WTC11 (cell line): ENCODE results near the gene SPAG5. TPM values are rescaled to one million over a fixed set of nuclear protein-coding genes. Genes with fewer than 3 reads are reported as not detected.

Experiments used
- ATAC-seq: fragments of 200-7000 bp; cut with Tn5 transposase; 2 replicates; pipeline ENCODE4 v1.10.0; 2021; ENCODE audit warnings: mild to moderate bottlenecking, moderate library complexity
- CTCF ChIA-PET: fragments of 300-600 bp; sonication (Branson Sonifier 250); formaldehyde crosslinking; loops from one replicate; lab custom pipeline; 2021; ENCODE audit warnings: antibody characterized with exemption; lab: Charles Lee
- POLR2A ChIA-PET: fragments of 350-600 bp; sonication (Branson Sonifier 250); formaldehyde crosslinking; loops from one replicate; lab custom pipeline; 2021; ENCODE audit warnings: antibody characterized with exemption; lab: Charles Lee
- DNase-seq: peaks from one replicate; pipeline ENCODE4 v3.0.0; 2021; ENCODE audit warnings: low spot score
- H3K27ac Mint-ChIP-seq: 2 replicates; pipeline ENCODE4 v1.8.0; 2021; ENCODE audit warnings: mixed read lengths
- H3K27me3 Mint-ChIP-seq: 2 replicates; pipeline ENCODE4 v1.8.0; 2021; ENCODE audit warnings: low read depth, mild to moderate bottlenecking, moderate library complexity, mixed read lengths
- H3K36me3 Mint-ChIP-seq: 2 replicates; pipeline ENCODE4 v1.8.0; 2021; ENCODE audit warnings: mixed read lengths
- H3K4me1 Mint-ChIP-seq: 2 replicates; pipeline ENCODE4 v1.8.0; 2022; ENCODE audit warnings: mixed read lengths
- H3K4me3 Mint-ChIP-seq: 2 replicates; pipeline ENCODE4 v1.8.0; 2021; ENCODE audit warnings: mild to moderate bottlenecking, moderate library complexity, mixed read lengths
- H3K9me3 Mint-ChIP-seq: 2 replicates; pipeline ENCODE4 v1.8.0; 2021; ENCODE audit warnings: mixed read lengths
- CBFB ChIP-seq: sonication (generic); formaldehyde crosslinking; IDR thresholded peaks from 2 replicates; pipeline ENCODE4 v1.8.1; 2022; ENCODE audit warnings: mild to moderate bottlenecking, low read depth, missing genetic modification reagents
- ELF4 ChIP-seq: sonication (generic); formaldehyde crosslinking; IDR thresholded peaks from 2 replicates; pipeline ENCODE4 v1.8.1; 2022; ENCODE audit warnings: low read depth, mild to moderate bottlenecking, moderate library complexity, missing genetic modification reagents
- MXD4 ChIP-seq: fragments of 250-450 bp; sonication (Bioruptor Pico); IDR thresholded peaks from 2 replicates; pipeline ENCODE4 v1.8.0; 2021; ENCODE audit warnings: mild to moderate bottlenecking, moderate library complexity, borderline replicate concordance
- MYBL2 ChIP-seq: sonication (generic); formaldehyde crosslinking; IDR thresholded peaks from 2 replicates; pipeline ENCODE4 v1.8.1; 2023; ENCODE audit warnings: mild to moderate bottlenecking, moderate library complexity, missing genetic modification reagents
- NFATC4 ChIP-seq: fragments of 250-450 bp; sonication (Bioruptor Pico); IDR thresholded peaks from 2 replicates; pipeline ENCODE4 v1.9.0; 2021; ENCODE audit warnings: mild to moderate bottlenecking
- NFE2L1 ChIP-seq: sonication (generic); formaldehyde crosslinking; IDR thresholded peaks from 2 replicates; pipeline ENCODE4 v1.8.1; 2023; ENCODE audit warnings: missing genetic modification reagents
- NR3C1 ChIP-seq: sonication (generic); formaldehyde crosslinking; conservative IDR thresholded peaks from 2 replicates; pipeline ENCODE4 v1.8.1; 2023; ENCODE audit warnings: low read depth, mild to moderate bottlenecking, missing genetic modification reagents
- RELA ChIP-seq: sonication (generic); formaldehyde crosslinking; IDR thresholded peaks from 2 replicates; pipeline ENCODE4 v1.8.1; 2022; ENCODE audit warnings: missing genetic modification reagents, mild to moderate bottlenecking, borderline replicate concordance
- SP1 ChIP-seq: sonication (generic); formaldehyde crosslinking; conservative IDR thresholded peaks from 2 replicates; pipeline ENCODE4 v1.8.1; 2022; ENCODE audit warnings: missing genetic modification reagents
- ZBTB21 ChIP-seq: sonication (generic); formaldehyde crosslinking; IDR thresholded peaks from 2 replicates; pipeline ENCODE4 v1.8.1; 2023; ENCODE audit warnings: mild to moderate bottlenecking, missing genetic modification reagents, borderline replicate concordance
- total RNA-seq: library from RNA; stranded (reverse); gene quantifications from 3 replicates; pipeline ENCODE4 v1.2.3, GENCODE V29; 2021
- TF ChIP-seq, protein P1 (sequence below): sonication (generic); formaldehyde crosslinking; IDR thresholded peaks from 2 replicates; pipeline ENCODE4 v1.8.1; 2023; ENCODE audit warnings: mild to moderate bottlenecking, moderate library complexity, missing genetic modification reagents
- TF ChIP-seq, protein P2 (sequence below): sonication (generic); formaldehyde crosslinking; IDR thresholded peaks from 2 replicates; pipeline ENCODE4 v1.8.0; 2023; ENCODE audit warnings: missing genetic modification reagents
- TF ChIP-seq, protein P3 (sequence below): sonication (generic); formaldehyde crosslinking; IDR thresholded peaks from 2 replicates; pipeline ENCODE4 v1.8.0; 2022; ENCODE audit warnings: mild to moderate bottlenecking, missing genetic modification reagents
- TF ChIP-seq, protein P4 (sequence below): sonication (generic); formaldehyde crosslinking; IDR thresholded peaks from 2 replicates; pipeline ENCODE4 v1.8.0; 2022; ENCODE audit warnings: mild to moderate bottlenecking, missing genetic modification reagents
- TF ChIP-seq, protein P5 (sequence below): sonication (generic); formaldehyde crosslinking; IDR thresholded peaks from 2 replicates; pipeline ENCODE4 v1.8.1; 2023; ENCODE audit warnings: mild to moderate bottlenecking, missing genetic modification reagents
- TF ChIP-seq, protein P6 (sequence below): sonication (generic); formaldehyde crosslinking; IDR thresholded peaks from 2 replicates; pipeline ENCODE4 v1.8.0; 2022; ENCODE audit warnings: mild to moderate bottlenecking, missing genetic modification reagents
- TF ChIP-seq, protein P7 (sequence below): sonication (generic); formaldehyde crosslinking; IDR thresholded peaks from 2 replicates; pipeline ENCODE4 v1.8.1; 2023; ENCODE audit warnings: mild to moderate bottlenecking, missing genetic modification reagents
- TF ChIP-seq, protein P8 (sequence below): sonication (generic); formaldehyde crosslinking; IDR thresholded peaks from 2 replicates; pipeline ENCODE4 v1.8.1; 2022; ENCODE audit warnings: mild to moderate bottlenecking, moderate library complexity, missing genetic modification reagents
- TF ChIP-seq, protein P9 (sequence below): sonication (generic); formaldehyde crosslinking; IDR thresholded peaks from 2 replicates; pipeline ENCODE4 v1.8.1; 2022; ENCODE audit warnings: low read depth, missing genetic modification reagents, borderline replicate concordance

SPAG5 gene
- total RNA-seq, 1 experiment from 2014 or later, result 146 TPM

DNA sequence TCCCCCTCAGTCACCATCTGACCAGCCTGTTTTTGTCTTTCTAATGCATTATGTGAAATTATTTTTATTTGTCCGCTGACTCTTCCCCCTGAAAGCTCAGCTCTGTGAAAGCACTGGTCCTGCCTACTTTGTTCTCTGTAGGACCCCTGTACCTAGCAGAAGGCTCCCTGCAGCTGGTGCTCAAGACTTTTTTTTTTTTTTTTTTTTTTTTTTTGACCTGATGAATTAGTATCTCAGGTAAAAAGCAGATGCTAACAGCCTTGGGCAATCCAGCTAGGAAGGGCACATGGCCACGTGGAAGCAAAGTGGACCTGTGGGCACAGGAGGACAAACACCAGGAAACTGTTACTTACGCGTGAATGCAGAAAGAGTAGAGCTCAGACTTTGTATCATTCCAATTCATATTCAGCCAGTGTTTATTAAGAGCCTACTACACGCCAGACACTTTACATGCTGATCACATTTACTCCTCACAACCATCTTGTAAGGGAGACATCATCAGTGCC, 45.8 kb downstream of the SPAG5 start:
- POLR2A ChIA-PET, result interaction anchor here (0.7 to 1.2 kb wide), 2 partner anchors 18 to 24 kb away, joined by 4 to 8 read pairs; partner anchors contain the start of genes ALDOC and PIGS
- Mint-ChIP-seq H3K27me3 (no peaks in the 10 kb centered on the region), H3K27ac (peak overlapping the region; percentile 42), H3K9me3 (no peaks in the 10 kb centered on the region), H3K4me3 (peak overlapping the region; percentile 97), H3K36me3 (peaks cover 38% of the 10 kb centered on the region), H3K4me1 (peaks cover 18% of the 10 kb centered on the region)
- CTCF ChIA-PET, result interaction anchor here (0.5 to 1.5 kb wide), 4 partner anchors 13 to 94 kb away, joined by 3 to 7 read pairs (median 4); no protein-coding TSS in a partner anchor
- DNase-seq, result no peak
- no peak for ATAC-seq
- TF ChIP-seq MYBL2 (CRISPR knock-in tag), result no peak

DNA sequence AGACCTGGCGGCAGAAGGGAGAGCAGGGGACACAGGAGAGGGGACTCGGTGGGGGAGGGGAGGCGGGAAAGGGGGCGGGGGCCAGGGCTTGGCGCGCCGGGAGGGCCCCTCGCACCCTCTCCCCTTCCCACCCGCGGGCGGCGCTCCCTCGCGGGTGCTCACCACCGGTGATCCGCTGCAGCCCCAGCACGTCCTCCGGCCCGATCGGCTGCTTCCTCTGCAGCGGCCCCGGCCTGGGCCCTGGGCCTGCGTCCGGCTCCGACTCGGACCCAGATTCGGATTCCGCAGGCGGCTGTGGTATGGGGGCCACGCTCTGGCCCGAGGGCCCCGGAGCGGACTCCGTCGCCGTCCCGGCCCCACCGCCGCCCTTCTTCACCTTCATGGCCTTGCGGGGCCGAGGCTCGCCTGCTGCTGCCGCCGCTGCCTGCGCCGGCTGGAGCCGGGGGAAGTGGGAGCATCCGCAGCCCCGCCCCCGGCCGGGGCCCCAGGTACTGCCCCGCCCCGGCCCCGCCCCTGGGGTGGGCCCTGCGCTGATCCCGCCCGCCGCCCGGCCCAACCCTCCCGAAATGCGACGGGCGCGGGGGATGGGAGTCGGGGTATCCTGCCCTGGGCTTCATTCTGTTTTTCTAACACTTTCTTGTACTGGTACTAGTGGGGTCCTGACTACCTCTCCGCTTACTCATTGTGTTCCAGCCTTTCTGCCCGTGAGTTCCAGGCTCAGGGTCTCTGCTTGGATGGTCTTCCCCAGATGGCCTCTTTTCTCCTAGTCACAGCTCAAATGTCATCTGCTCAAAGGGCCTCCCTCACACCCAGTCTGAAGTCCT, 46.4 kb downstream of the SPAG5 start, which contains the start of gene UNC119:
Gene UNC119 (minus strand): TSS at position 449 of the 824 bp plus-strand sequence. CDS start 67 bp downstream, at position 382.
- peak within 1 kb of the TSS; percentile 42 for H3K27ac Mint-ChIP-seq
- ChIA-PET POLR2A (interaction anchor here (0.7 to 1.2 kb wide), 2 partner anchors 19 to 24 kb away, joined by 4 to 8 read pairs; partner anchors contain the start of genes ALDOC and PIGS), CTCF (interaction anchor here (0.8 to 1.7 kb wide), 5 partner anchors 12 to 144 kb away, joined by 3 to 7 read pairs (median 5); partner anchors contain the start of gene ALDOC)
- DNase-seq (peak; percentile 83), ATAC-seq (peak; percentile 84)
- H3K36me3 Mint-ChIP-seq, result peaks cover 33% of the 10 kb centered on the region
- no peaks in the 10 kb centered on the region for H3K9me3 Mint-ChIP-seq
- peaks cover 23% of the 10 kb centered on the region for H3K4me1 Mint-ChIP-seq
- peak within 1 kb of the TSS; percentile 97 for H3K4me3 Mint-ChIP-seq
- no peaks in the 10 kb centered on the region for H3K27me3 Mint-ChIP-seq
- TF ChIP-seq, protein P1, sequence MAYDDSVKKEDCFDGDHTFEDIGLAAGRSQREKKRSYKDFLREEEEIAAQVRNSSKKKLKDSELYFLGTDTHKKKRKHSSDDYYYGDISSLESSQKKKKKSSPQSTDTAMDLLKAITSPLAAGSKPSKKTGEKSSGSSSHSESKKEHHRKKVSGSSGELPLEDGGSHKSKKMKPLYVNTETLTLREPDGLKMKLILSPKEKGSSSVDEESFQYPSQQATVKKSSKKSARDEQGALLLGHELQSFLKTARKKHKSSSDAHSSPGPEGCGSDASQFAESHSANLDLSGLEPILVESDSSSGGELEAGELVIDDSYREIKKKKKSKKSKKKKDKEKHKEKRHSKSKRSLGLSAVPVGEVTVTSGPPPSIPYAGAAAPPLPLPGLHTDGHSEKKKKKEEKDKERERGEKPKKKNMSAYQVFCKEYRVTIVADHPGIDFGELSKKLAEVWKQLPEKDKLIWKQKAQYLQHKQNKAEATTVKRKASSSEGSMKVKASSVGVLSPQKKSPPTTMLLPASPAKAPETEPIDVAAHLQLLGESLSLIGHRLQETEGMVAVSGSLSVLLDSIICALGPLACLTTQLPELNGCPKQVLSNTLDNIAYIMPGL, result peak; percentile 33; the same call in 1 of the 2 replicates
- TF ChIP-seq NFE2L1 (CRISPR knock-in tag) (no peak), ZBTB21 (CRISPR knock-in tag) (no peak), SP1 (peak; percentile 57; the same call in 1 of the 2 replicates), NR3C1 (CRISPR knock-in tag) (no peak), CBFB (CRISPR knock-in tag) (no peak), MXD4 (no peak), RELA (CRISPR knock-in tag) (peak; percentile 43; the same call in 1 of the 2 replicates), NFATC4 (CRISPR knock-in tag) (no peak), ELF4 (CRISPR knock-in tag) (peak; percentile 77; the same call in 1 of the 2 replicates)
- TF ChIP-seq, protein P2, sequence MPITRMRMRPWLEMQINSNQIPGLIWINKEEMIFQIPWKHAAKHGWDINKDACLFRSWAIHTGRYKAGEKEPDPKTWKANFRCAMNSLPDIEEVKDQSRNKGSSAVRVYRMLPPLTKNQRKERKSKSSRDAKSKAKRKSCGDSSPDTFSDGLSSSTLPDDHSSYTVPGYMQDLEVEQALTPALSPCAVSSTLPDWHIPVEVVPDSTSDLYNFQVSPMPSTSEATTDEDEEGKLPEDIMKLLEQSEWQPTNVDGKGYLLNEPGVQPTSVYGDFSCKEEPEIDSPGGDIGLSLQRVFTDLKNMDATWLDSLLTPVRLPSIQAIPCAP (CRISPR knock-in tag), result no peak
- TF ChIP-seq, protein P3, sequence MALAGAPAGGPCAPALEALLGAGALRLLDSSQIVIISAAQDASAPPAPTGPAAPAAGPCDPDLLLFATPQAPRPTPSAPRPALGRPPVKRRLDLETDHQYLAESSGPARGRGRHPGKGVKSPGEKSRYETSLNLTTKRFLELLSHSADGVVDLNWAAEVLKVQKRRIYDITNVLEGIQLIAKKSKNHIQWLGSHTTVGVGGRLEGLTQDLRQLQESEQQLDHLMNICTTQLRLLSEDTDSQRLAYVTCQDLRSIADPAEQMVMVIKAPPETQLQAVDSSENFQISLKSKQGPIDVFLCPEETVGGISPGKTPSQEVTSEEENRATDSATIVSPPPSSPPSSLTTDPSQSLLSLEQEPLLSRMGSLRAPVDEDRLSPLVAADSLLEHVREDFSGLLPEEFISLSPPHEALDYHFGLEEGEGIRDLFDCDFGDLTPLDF (CRISPR knock-in tag), result no peak
- TF ChIP-seq, protein P4, sequence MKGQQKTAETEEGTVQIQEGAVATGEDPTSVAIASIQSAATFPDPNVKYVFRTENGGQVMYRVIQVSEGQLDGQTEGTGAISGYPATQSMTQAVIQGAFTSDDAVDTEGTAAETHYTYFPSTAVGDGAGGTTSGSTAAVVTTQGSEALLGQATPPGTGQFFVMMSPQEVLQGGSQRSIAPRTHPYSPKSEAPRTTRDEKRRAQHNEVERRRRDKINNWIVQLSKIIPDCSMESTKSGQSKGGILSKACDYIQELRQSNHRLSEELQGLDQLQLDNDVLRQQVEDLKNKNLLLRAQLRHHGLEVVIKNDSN (CRISPR knock-in tag), result 0 out of 2 replicates have a peak, but pooled peaks have one; percentile 21
- TF ChIP-seq, protein P5, sequence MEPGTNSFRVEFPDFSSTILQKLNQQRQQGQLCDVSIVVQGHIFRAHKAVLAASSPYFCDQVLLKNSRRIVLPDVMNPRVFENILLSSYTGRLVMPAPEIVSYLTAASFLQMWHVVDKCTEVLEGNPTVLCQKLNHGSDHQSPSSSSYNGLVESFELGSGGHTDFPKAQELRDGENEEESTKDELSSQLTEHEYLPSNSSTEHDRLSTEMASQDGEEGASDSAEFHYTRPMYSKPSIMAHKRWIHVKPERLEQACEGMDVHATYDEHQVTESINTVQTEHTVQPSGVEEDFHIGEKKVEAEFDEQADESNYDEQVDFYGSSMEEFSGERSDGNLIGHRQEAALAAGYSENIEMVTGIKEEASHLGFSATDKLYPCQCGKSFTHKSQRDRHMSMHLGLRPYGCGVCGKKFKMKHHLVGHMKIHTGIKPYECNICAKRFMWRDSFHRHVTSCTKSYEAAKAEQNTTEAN (CRISPR knock-in tag), result peak; percentile 48; the same call in 1 of the 2 replicates
- TF ChIP-seq, protein P6, sequence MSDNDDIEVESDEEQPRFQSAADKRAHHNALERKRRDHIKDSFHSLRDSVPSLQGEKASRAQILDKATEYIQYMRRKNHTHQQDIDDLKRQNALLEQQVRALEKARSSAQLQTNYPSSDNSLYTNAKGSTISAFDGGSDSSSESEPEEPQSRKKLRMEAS (CRISPR knock-in tag), result no peak
- TF ChIP-seq, protein P7, sequence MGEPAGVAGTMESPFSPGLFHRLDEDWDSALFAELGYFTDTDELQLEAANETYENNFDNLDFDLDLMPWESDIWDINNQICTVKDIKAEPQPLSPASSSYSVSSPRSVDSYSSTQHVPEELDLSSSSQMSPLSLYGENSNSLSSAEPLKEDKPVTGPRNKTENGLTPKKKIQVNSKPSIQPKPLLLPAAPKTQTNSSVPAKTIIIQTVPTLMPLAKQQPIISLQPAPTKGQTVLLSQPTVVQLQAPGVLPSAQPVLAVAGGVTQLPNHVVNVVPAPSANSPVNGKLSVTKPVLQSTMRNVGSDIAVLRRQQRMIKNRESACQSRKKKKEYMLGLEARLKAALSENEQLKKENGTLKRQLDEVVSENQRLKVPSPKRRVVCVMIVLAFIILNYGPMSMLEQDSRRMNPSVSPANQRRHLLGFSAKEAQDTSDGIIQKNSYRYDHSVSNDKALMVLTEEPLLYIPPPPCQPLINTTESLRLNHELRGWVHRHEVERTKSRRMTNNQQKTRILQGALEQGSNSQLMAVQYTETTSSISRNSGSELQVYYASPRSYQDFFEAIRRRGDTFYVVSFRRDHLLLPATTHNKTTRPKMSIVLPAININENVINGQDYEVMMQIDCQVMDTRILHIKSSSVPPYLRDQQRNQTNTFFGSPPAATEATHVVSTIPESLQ (CRISPR knock-in tag), result 0 out of 2 replicates have a peak, but pooled peaks have one; percentile 56
- TF ChIP-seq, protein P8, sequence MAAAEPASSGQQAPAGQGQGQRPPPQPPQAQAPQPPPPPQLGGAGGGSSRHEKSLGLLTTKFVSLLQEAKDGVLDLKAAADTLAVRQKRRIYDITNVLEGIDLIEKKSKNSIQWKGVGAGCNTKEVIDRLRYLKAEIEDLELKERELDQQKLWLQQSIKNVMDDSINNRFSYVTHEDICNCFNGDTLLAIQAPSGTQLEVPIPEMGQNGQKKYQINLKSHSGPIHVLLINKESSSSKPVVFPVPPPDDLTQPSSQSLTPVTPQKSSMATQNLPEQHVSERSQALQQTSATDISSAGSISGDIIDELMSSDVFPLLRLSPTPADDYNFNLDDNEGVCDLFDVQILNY (CRISPR knock-in tag), result 0 out of 2 replicates have a peak, but pooled peaks have one; percentile 28
- TF ChIP-seq, protein P9, sequence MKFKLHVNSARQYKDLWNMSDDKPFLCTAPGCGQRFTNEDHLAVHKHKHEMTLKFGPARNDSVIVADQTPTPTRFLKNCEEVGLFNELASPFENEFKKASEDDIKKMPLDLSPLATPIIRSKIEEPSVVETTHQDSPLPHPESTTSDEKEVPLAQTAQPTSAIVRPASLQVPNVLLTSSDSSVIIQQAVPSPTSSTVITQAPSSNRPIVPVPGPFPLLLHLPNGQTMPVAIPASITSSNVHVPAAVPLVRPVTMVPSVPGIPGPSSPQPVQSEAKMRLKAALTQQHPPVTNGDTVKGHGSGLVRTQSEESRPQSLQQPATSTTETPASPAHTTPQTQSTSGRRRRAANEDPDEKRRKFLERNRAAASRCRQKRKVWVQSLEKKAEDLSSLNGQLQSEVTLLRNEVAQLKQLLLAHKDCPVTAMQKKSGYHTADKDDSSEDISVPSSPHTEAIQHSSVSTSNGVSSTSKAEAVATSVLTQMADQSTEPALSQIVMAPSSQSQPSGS (CRISPR knock-in tag), result 0 out of 2 replicates have a peak, but pooled peaks have one; percentile 22
